ENCODE data around the gene PTGER4.

- TF ChIP-seq CTCF (IDR thresholded peaks at IDR 0.05; ENCODE audit: borderline replicate concordance, extremely low read depth, low read length, poor library complexity, severe bottlenecking) (no peak), EZH2 (IDR thresholded peaks at IDR 0.05; ENCODE audit: borderline replicate concordance, low read depth, low read length, severe bottlenecking) (no peak)
These were observed 45.6 kb upstream of the PTGER4 start for GRCh38 chr5:40634154-40634553.
